ENCODE measurements around the gene RP9.

The RP9 gene, protein sequence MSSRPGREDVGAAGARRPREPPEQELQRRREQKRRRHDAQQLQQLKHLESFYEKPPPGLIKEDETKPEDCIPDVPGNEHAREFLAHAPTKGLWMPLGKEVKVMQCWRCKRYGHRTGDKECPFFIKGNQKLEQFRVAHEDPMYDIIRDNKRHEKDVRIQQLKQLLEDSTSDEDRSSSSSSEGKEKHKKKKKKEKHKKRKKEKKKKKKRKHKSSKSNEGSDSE

DNA sequence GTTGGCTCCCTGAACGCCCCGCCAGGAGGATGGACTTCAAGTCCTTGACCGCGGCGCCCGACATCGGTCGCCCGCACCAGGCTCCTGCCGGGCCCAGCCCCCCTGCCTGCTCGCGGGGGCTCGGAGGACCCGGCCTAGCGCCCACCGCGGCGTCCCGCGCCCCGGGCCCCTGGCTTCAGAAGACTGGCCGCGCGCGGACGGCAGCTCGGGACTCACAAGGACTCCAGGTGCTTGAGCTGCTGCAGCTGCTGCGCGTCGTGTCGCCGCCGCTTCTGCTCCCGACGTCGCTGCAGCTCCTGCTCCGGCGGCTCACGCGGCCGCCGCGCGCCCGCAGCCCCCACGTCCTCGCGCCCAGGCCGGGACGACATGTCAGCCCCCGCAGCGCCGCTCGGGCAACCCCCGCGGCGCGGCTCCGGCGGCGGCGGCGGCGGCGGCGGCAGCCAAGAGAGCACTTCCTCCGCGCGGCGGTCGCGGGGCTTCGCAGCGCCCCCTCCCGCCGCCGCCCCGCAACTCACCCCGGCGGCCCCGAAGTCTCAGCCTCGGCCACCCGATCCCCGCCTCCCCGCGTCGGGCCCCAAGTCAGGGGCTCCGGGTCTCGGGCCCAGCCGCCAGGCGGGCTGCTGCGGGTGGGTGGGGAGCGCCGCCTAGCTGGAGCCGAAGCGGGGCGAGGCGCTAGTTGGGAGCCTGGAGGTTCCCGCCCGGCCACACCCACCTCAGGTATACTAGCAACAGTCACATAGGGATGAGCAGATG is at the start of gene RP9:
Gene RP9, minus strand, starts transcription at position 400 of the 753 bp plus-strand sequence. Its CDS starts 32 bp downstream, at position 368.
- peak; percentile 81 for DNase-seq

DNA sequence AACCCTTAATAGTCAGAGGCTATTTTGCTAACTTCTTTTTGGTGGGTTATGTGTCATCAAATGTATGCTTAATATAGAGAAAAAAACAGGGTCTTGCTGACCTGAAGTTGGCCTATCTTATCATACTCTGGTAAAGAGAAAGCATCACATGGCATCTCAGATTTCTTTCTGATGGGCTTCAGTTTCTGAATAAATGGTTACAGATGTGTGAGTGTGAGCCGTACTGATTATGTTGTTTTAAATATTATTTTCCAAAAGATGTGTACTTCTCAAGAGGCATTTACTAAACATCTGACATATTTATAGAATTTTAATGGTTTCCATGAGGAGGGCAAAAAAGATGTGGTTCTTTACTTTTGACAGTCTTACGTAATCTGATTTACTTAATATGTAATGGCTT is 48.6 kb upstream of the RP9 start:
- DNase-seq = no peak

DNA sequence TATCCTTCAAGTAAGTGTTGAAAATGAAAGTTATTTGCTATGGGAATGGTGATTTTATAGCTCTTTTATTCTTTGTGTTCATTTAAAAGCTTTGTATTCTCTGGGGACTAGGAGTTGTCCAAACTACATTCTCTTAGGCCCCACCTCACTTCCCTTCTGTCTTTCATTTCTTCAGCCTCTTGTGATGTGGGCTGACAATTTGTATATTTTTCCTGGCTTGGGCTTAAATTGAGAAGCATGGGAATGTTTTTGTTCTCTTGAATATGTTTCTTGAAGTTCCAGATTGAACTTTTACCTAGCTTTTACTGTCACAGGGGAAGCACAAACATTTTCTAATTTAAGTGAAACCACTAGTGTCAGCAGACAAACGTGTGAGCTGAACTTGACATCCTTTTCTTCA is 48.1 kb upstream of the RP9 start:
- no peak for DNase-seq

DNA sequence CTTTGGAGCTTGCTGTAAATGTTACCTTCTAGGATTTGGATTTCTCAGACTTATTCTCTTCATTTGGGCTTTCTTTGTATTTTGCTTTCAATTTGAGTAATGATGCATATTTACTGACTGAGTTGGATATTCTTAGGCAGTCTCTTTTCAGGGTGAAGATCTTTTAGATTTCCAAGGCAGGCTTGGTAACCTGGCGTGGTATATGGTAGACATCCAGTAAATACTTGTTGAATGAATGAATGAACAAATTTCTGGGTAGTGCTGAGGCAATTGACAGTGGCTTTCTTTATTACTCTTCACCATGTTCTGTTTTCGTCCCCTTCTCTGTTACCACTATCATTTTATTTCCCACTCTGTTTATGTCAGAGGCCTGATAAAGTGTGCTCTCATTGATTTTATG is 47.2 kb upstream of the RP9 start:
- DNase-seq = no peak

DNA sequence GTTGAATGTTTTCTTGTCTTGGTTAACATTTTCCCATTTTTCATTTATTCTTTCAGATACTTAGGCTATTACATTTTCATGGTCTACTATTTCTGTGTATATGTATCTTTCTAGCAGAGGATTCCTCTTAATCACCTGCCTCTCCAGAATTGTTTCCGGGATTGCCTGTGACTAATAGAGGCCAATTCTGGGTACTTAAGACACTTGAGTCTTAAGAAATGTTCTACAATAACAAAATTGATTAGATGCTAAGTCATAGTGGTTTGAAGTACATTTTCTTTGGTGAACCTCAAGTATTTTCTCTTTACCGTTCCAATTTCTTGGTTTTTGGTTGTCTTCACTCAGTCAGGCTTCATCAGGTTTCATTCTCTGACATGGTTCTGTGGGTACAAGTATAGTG is 46.6 kb upstream of the RP9 start:
- no peak for DNase-seq

DNA sequence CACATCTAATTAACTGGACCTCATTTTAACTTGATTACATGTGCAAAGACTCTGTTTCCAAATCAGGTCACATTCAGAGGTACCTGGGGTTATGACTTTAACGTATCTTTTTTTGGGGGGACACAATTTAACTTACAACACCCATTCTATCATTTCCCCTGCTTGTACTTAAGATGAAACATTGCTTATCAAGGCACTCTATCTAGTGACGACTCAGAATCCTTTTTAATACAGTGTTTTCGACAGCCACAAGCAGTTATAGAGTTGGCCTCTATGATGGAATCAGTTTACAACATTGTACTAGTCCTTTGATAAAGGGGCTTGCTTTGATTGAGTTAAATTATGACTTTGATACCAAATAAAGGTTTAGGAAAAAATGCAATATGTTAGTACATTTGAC is 42.9 kb upstream of the RP9 start:
- no peak for DNase-seq

DNA sequence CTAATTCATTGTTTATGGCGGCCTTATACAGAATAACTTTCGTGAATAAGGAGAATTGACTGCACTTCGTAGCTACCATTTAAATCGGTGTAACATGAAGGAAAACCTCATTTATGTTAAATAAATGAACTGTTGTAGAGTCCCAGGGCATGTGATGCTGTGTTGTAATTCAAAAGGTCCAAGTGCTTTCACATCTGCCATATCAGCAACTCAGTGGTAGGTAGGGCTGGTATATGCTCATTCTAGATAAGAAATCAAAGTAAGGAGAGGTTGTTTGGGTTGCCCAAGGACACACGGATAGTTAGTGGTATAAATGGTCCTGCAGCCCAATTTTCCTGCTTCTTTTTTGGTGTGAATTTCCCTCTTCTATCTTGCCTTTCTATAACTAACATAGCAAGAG is 36.0 kb upstream of the RP9 start:
- DNase-seq = no peak

DNA sequence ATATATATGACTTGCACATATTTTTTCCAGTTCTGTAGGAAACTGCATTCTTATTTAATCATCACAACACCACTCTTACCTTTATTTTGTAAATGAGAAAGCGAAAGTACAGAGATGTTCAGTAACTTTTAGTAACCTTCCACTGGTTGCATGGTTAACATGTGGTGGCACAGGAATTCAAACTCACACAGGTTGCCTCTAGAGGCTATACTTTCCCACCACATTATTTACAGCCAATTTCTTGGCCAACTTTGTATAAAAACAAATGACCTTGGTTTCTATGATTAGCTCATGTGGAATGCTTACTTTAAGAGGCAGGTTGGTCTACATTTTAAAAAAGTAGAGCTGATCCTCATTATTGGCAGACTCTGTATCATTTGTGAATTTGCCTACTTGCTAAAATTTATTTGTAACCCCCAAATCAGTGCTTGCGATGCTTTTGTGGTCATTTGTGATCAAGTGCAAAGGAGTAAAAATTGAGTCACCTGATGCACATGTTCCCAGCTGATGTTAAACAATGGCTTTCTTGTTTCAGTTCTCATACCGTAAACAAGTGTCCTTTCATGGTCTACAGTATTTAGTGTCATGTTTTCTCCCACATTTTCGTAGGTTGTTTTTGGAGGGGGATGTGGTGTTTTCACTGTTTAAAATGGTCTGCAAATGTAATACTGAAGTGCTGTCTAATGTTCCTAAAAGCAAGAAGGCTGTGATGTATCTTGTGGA is 35.0 kb upstream of the RP9 start:
- DNase-seq = no peak

DNA sequence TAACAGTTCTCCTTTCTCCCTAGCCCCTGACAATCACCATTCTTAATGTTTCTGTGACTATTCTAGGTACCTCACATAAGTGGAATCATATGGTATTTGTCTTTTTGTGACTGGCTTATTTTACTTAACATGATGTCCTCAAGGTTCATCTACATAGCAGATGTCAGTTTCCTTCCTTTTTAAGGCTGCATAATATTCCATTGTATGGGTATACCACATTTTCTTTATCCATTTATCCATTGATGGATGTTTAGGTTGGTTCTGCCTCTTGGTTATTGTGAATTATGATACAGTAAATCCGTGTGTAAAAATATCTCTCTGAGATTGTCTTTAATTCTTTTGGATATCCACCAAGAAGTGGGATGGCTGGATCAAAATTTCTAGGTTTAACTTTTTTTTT is 33.4 kb upstream of the RP9 start:
- no peak for DNase-seq

DNA sequence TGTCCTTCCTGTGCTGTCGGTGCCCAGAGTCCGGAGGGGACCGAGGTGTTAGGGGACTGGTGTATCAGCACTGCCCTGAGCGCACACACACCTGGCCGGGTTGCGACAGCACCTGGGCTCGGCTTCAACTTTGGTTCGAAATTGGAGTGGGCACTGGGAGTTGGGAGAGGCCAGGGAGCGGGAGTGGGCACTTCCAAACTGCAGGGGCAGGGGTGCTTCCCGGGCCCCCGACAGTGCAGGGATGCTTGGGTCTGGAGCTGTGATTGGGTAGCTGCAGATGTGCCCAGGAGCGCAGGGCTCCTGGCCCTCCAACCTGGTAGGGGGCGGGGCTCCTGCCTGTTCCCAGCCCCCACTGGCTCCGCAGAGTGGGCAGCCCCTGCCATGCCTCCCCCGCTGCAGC is 27.9 kb upstream of the RP9 start:
- no peak for DNase-seq

DNA sequence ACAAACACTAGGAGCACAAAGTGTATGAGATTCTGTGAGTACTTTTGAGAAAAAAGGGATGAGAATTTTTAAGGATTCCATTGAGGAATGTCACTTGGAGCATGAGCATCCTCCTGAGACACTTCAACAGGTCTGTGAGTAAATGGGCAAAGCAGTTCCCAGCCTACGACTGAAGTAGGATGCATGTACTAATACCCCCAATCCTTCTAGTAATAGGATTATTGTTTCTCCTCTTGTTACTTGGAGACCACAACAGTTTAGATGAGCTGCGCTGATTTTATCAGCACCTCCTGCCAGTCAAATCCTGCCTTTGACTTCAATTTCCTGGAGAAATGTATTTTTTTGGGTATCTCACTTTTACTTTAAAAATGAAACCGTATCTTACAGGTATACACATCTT is 21.0 kb upstream of the RP9 start:
- no peak for DNase-seq

DNA sequence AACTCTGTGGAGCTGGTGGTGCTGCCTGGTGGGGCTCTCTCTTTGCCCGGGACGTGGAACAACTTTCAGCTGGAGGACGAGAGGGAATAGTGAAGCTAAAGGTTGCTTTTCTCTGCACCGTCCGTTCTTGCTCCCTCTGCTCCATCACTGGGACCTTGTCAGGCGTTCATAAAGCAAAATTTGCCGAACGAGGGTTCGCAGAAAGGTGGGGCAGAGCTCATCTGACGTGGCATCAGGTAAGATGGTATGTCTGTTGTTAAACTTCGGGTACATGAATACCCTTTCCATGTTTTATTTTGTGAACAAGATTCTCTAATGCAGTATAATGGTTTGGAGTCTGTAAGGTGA is 20.6 kb upstream of the RP9 start:
- DNase-seq = no peak

DNA sequence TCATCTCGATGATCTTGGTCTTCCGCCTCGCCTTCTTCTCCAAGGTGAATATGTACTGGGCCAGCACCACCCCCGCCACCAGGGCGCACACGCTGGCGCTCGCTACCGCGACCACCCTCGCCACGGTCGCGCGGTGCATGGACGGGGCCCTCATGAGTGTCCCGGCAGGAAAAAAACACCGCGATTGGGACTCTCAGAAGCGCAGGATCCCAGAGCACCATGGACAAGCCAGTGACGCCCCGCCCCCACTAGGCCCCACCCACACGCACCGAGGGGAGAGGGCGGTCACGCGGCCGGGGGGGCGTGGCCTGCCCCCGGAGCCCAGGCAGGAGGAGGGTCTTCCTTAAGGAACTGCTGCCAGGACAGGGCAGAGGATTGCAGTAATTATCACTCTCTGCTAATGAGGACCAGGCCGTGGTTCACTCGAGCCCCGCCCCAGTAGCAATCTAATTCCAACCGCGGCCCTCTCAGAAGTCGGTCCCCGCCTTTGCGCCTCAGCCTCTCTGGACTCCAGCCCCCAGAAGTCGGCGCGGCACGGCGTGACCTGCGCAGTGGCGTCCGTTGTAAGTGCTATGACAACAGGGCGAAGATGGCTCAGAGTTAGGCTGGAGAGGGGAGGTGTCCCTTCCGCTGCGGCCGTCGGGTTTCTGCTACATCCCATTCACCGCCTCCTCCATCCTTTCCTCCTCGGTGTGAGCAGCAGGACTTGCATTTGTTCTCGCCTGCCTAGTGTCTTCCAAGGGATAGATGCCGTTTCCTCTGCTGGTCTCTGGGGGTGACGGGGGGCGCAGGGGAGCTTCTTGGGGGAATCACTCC is 20.0 kb upstream of the RP9 start, which contains the start of gene BBS9:
Gene BBS9, plus strand, starts transcription at position 575 of the 816 bp plus-strand sequence. CDS start 16,689 bp downstream, outside the sequence.
- DNase-seq = peak; percentile 93

DNA sequence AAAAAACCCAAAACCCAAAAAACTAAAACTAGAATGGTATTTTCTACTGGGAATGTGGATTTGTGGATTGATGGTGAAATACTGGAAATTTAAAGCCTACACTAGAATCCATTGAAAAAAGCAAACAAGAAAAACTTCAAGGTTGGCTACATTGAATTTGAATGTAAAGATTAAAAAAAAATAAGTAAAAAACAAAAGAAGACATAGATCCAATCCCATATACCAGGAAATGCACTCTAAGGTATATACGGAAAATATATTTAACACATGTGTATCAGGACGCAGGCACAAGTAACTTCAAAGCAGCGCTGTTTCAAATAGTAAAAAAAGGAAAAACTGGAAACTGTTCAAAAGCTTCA is 19.4 kb upstream of the RP9 start:
- no peak for DNase-seq

DNA sequence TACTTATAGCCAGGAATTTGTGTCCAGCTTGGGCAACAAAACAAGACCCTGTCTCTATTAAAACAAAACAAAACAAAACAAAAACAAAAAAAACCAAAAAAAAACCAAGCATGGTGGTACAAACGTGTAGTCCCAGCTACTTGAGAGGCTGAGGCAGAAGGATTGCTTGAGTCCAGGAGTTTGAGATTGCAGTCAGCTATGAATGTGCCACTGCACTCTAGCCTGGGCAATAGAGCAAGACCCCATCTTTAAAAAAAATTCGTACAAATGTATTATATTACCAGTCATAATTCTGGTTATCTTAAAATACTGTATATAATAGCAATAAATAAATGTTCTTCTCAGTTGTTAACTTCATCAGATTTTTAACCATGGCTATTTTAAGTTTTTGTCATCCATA is 17.9 kb upstream of the RP9 start:
- DNase-seq = no peak

DNA sequence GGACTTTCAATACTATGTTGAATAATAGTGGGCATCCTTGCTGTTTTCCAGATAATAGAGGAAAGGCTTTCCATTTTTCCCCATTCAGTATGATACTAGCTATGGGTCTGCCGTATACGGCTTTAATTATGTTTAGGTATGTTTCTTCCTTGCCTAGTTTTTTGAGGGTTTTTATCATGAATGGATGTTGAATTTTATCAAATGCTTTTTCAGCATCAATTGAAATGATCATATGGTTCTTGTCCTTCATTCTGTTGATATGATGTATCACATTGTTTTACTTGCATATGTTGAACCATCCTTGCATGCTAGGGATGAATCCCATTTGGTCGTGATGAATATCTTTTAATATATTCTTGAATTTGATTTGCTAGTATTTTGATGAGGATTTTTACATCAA is 9.2 kb upstream of the RP9 start:
- DNase-seq = no peak

DNA sequence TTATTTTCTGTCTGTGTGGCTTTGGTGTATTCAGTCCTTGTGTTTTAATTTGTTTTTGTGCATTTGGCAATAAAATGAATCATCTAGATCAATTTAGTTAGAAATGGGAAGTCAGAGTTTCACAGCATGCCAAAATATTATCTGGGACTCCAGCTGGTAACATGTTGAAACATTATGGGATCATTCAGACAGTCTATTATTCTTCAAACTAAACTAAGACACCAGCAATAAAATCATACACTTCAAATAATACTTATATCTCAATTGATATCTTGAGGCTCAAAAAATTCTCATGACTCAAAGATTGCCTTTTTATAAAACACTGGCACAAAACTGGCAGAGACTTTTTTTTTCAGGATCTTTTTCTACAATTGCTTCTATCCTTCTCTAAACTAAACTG is 5.8 kb upstream of the RP9 start:
- DNase-seq = no peak

DNA sequence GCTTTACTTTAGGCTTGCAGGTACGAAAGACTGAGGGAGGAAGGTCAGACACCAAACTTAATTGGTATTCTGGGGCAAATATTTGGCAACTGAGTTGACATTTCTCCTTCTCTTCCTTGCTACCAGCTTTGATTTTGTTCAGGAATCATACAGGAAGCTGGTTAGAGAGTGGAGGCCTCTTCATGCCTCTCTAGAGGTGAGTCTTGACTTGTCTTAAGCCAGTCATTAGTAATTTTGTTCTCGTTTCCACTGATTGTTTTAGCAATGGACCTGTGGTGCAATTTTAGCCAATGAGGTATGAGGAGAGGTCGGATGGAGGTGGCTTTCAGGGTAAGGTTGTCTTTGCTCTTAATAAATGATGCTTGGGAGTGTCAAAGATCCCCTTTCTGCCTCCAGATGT is 2.4 kb upstream of the RP9 start:
- no peak for DNase-seq

DNA sequence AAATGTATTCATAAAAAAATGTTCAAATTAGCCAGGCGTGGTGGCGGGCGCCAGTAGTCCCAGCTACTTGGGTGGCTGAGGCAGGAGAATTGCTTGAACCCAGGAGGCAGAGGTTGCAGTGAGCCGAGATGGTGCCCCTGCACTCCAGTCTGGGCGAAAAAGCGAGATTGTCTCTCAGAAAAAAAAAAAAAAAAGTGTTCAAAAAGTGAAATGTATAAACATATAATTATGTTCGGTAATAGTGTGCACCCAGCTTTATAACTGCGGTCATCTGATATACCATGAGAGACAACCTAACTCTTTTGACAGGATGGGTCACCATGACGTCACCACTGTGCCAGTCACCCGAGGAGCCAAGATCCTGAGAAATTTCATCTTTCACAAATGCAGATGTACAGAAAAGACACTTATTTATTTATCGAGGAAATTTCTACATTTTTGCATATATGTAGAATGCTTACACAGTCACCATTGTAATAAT is 594 bp upstream of the RP9 start:
- DNase-seq = no peak

DNA sequence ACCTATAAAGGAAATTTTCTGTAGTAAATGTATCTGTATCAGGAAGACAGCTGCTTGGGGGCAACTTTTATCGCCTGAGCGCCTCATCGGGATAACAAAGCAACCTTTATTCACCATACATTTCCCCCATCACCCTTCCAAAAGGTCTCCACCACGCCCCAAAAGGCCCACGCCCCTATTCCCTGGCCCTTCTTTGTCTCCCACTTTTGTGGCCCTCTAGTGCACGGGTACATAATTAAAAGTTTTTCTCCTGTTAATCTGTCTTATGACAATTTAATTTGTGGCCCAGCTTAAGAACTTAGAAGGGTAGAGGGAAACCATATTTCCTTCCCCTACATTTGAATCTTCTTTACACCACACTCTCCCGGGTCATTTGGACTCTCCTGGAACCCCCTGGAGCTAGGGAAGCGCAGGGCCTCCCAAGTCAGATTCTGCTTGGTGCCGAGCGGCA is 625 bp downstream of the RP9 start:
- peak; percentile 42 for DNase-seq

DNA sequence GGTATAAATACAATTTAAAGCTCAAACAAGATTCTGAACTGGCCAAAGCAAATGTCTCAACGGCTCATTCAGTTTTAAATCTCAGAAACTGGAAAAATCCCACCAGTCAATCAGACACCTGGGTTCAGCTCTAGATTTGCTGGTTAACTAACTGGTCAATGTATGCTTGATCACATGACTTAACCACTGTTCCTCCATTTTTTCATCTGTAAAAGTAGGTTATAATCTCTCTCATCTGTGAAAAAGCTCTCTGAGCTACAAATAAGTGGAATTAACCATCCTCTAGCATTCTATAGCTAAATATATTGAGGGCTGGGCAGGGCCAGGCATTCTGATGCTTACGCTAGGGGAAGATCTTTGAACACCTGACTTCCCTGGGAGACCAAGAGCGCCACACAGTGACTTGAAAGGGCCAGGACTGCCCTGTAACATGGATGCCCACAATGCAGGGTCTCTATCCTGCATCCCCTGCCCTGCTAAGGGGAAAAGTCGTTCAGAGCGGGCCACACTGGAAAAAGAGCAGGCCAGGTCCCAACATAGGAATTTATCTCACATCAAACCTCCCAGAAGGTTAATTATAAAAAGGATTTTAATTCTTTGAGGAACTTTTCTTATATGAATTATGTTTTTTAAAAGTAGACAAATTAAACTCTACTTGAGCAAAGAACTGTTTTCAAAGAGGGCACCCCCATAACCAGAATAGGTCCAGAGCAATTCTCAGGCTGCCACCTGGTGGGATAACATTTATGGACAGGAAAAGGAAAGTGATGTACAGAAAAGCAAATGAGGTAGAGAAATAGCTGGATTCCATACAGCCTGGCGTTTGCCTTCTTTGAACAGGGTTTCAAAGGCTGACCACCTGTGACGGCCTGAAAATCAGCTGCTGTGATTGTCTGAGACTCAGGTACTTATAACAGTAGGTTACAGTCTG is 1.8 kb downstream of the RP9 start:
- DNase-seq = peak; percentile 33

DNA sequence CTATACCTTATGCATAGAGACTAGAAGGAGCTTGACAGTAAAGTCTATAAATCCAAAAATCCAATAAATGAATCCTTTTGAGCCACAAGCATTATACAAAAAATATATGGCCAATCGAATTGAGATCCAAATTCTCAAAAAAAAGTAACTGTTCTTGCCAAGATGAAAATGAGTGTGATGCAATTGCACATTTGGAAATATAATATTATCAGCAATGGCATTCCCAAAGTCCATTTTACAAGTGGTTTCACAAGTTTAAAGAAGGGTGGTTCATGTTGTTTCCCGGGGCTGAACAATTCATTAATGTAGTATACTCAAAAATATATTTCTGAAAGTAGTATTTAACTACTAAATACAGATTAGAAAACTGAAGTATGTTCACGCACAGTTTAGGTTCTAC is 7.3 kb downstream of the RP9 start:
- no peak for DNase-seq
